NB4 (cell line): ENCODE measurements around the gene TMPRSS9.

ENCODE experiments used
- DNase-seq: peaks from one replicate; pipeline ENCODE4 v3.0.0; 2010; ENCODE audit warnings: low read depth
- H3K4me3 ChIP-seq: one replicate; pipeline ENCODE4 v1.5.1; 2011; ENCODE audit warnings: mild to moderate bottlenecking, low read depth, low read length, moderate library complexity
- MYC ChIP-seq: IDR thresholded peaks from 2 replicates; pipeline ENCODE4 v1.6.1; 2011; ENCODE audit warnings: low read depth, low read length
- POLR2A ChIP-seq: IDR thresholded peaks from 2 replicates; pipeline ENCODE4 v1.6.1; 2011; ENCODE audit warnings: mild to moderate bottlenecking; ENCODE audit not compliant: insufficient read length; ENCODE audit errors: extremely low read depth
- TF ChIP-seq, protein P1 (sequence below): IDR thresholded peaks from 2 replicates; pipeline ENCODE4 v1.6.1; 2011; ENCODE audit warnings: low read depth, low read length
- TF ChIP-seq, protein P2 (sequence below): IDR thresholded peaks from one replicate; pipeline ENCODE4 v1.5.1; 2012; ENCODE audit warnings: low read depth, low read length

The TMPRSS9 gene

DNA sequence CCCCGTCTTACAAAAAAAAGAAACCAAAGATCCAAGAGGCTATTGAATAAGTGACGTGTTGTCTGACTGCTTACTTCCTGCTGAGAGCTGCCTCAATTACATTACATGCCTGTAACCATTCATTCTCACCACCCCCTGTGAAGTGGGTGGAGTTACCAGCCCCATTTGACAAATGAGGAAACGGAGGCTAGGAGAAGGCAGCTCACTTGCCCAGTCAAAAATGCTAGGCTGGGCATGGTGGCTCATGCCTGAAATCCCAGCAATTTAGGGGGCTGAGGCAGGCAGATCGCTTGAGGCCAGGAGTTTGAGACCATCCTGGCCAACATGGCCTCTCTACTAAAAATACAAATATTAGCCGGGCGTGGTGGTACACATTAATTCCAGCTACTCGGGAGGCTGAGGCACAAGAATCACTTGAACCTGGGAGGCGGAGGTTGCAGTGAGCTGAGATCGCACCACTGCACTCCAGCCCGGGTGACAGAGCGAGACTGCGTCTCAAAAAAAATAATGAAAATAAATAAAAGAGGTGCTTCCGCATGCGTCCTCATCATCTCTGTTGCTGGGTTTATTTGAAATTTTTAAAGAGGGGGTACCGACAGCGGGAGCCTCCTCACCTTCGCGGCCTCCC is 32.2 kb upstream of the TMPRSS9 start:
- TF ChIP-seq, protein P1, sequence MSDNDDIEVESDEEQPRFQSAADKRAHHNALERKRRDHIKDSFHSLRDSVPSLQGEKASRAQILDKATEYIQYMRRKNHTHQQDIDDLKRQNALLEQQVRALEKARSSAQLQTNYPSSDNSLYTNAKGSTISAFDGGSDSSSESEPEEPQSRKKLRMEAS: no peak
- TF ChIP-seq, protein P2, sequence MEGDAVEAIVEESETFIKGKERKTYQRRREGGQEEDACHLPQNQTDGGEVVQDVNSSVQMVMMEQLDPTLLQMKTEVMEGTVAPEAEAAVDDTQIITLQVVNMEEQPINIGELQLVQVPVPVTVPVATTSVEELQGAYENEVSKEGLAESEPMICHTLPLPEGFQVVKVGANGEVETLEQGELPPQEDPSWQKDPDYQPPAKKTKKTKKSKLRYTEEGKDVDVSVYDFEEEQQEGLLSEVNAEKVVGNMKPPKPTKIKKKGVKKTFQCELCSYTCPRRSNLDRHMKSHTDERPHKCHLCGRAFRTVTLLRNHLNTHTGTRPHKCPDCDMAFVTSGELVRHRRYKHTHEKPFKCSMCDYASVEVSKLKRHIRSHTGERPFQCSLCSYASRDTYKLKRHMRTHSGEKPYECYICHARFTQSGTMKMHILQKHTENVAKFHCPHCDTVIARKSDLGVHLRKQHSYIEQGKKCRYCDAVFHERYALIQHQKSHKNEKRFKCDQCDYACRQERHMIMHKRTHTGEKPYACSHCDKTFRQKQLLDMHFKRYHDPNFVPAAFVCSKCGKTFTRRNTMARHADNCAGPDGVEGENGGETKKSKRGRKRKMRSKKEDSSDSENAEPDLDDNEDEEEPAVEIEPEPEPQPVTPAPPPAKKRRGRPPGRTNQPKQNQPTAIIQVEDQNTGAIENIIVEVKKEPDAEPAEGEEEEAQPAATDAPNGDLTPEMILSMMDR: no peak
- TF ChIP-seq MYC (no peak), POLR2A (no peak)
- DNase-seq: peak; percentile 91

DNA sequence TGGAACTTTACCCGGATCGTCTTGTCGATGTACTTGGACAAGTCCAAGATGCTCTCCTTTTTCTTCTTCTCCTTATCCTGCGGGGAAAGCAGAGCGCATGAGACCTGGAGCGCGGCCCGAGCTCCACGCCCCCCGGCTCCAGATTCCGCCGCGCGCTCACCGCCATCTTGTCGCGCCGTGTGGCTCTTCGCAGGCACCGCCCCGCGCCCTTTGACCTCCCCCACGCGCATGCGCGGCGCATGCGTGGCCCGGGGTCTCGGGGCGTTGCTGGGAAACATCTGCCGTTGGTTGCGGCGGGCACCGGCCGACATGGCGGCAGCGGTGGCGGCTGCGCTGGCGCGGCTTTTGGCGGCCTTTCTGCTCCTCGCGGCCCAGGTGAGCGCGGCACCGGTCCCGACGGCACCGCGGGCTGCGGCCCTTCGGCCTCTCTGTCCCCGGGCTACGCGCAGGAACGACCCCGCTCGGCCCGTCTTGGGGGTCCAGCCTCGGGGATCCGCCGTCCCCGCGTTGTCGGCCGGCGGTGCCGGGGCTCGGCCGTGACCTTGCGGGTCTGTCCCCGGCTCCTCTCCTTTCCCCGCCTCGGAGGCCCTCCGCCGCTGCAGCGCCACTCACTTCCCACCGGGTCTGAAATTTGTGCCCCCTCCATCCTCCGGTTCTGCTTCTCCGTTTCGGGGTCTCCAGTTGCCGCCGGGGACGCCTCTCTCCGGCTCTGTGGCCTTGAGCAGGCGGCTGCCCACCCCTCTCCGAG is 31.5 kb upstream of the TMPRSS9 start, which contains the start of the genes LSM7 and SPPL2B:
LSM7 (minus strand) TSS at position 186 of the 748 bp plus-strand sequence; CDS start at position 166, 20 bp downstream.
SPPL2B (plus strand) TSS at position 284 of the 748 bp plus-strand sequence; CDS start at position 310, 26 bp downstream.
- peak; percentile 86 for DNase-seq
- H3K4me3 ChIP-seq: peak within 1 kb of the TSS; percentile 85
- TF ChIP-seq, protein P2: no peak
- TF ChIP-seq POLR2A (peak; percentile 71), MYC (peak; percentile 91)
- TF ChIP-seq, protein P1: peak; percentile 81

More for the DNA sequence above, 32.2 kb upstream of the TMPRSS9 start:
- peak overlapping the region; percentile 85 for H3K4me3 ChIP-seq

DNA sequence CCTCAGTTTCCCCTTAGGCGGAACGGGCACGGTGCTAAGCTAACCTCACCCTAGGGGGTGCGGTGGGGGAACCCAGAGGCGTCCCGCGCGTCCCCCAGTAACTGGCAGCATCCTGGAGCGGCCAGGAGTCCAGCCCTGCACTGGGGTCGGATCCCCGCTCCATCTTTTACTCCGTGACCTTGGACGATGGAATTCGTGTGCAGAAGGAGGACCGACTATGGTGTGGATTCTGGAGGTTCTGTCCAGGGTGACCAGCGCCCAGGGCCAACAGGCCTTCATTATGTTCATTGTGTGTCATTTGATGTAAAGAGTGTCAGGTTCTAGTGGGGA is 31.0 kb upstream of the TMPRSS9 start:
- peak overlapping the region; percentile 75 for H3K4me3 ChIP-seq
- TF ChIP-seq MYC (no peak), POLR2A (no peak)
- TF ChIP-seq, protein P1: no peak
- TF ChIP-seq, protein P2: no peak
- no peak for DNase-seq

GRCh38 chr19:2329501-2329916 is 30.6 kb upstream of the TMPRSS9 start:
- TF ChIP-seq, protein P1: no peak
- no peak for TF ChIP-seq POLR2A
- TF ChIP-seq, protein P2: no peak
- no peak for TF ChIP-seq MYC
- no peak for DNase-seq

GRCh38 chr19:2330255-2330631 is 29.8 kb upstream of the TMPRSS9 start:
- DNase-seq: no peak
- H3K4me3 ChIP-seq: no peak overlapping the region
- TF ChIP-seq MYC: no peak
- TF ChIP-seq, protein P1: no peak

More at GRCh38 chr19:2329501-2329916, 30.6 kb upstream of the TMPRSS9 start:
- H3K4me3 ChIP-seq: peak overlapping the region; percentile 75

- peak; percentile 66 for DNase-seq
- TF ChIP-seq, protein P1: peak; percentile 45; the same call in 1 of the 2 replicates
- no peak for TF ChIP-seq POLR2A
- TF ChIP-seq, protein P2: no peak
- peak; percentile 51; the same call in 1 of the 2 replicates for TF ChIP-seq MYC
- peak overlapping the region; percentile 28 for H3K4me3 ChIP-seq
Observed at GRCh38 chr19:2330632-2331284, 29.3 kb upstream of the TMPRSS9 start.
